Measurements from ENCODE around the gene IDUA.

IDUA gene

DNA sequence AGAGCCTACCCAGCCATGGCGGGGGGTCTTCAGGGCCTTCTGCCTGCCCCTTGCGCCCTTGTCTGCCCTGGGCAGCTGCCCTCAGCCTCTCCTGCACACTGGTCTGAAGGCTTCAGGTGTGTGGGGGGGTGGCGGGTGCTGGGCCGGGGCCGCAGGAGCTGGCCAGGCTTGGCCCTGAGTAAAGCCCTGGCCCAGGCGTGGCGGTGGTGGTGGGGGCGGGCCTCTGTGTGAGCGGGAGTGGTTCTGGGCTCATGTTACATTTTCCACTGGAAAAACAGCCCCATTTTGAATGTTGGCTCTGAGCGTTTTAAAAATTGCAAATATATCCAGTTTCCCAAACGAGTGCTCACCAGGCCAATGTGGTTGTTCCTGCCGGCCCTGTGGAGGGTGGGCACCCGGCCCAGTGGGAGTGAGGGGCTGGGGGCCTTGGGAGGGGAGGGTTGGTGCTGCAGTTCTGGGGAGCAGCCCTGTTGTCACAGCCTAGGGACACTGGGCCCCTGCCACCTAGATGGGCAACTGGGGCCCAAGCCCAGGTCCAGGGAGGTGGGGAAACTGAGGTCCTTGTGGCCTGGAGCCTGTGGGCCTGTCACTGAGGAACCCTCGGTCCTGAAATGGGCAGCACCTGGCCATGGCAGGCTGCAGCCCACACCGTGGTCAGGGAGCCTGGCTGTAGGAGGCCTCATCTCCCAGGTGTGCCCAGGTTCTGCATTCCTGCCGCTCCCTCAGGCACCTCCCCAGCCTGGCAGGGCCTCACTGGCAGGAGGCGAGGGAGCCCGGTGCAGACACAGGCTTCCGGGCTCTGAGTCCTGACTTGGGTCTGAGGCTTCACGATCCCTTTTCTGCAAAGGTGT is 52.9 kb downstream of the IDUA start:
- TF ChIP-seq, protein P1, sequence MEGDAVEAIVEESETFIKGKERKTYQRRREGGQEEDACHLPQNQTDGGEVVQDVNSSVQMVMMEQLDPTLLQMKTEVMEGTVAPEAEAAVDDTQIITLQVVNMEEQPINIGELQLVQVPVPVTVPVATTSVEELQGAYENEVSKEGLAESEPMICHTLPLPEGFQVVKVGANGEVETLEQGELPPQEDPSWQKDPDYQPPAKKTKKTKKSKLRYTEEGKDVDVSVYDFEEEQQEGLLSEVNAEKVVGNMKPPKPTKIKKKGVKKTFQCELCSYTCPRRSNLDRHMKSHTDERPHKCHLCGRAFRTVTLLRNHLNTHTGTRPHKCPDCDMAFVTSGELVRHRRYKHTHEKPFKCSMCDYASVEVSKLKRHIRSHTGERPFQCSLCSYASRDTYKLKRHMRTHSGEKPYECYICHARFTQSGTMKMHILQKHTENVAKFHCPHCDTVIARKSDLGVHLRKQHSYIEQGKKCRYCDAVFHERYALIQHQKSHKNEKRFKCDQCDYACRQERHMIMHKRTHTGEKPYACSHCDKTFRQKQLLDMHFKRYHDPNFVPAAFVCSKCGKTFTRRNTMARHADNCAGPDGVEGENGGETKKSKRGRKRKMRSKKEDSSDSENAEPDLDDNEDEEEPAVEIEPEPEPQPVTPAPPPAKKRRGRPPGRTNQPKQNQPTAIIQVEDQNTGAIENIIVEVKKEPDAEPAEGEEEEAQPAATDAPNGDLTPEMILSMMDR (IDR thresholded peaks at IDR 0.05; ENCODE audit: insufficient read depth, low read length, missing control alignments) = no peak
- H3K4me3 ChIP-seq (ENCODE audit: low read depth, low read length) = no peak overlapping the region
- CTCF ChIA-PET = no interaction called here
- POLR2A ChIA-PET = no interaction called here
- DNase-seq (ENCODE audit: low read depth, low spot score) = no peak

DNA sequence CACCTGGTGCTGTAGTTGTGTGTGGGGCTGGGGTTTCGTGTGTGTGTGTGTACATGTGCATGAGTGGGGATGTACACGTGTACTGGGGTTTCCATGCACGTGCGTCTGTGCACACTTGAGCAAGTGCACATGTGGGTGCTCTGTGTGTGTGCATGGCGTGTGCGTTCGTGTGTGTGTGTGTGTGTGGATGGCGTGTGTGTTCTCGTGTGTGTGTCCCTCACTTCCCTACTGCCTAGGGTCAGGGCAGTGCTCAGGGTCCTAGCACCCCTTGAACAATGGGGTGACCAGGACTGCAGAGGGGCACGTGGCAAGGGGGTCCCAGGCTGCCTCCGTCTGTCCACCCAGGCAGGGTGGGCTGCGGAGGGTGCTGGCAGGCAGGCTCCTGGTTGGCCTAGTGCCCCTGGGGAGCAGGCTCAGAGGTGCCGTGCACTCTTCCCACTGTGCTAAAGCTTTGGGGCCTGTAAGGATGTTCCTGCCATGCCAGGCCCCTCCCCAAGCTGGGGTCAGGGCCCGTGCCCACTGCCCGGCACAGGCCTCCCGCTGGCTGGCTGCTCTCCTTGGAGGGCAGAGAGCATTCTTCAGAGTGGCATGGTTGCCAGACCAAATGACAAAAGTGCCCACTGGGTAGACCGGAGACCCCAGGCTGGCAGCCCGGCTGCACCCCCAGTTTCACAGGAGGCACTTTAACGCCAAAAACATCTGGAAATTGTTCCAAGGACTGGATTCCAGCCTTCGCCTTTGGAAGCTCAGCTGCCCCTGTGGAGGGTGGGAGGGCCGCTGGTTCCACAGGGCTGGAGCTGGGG is 53.7 kb downstream of the IDUA start:
- TF ChIP-seq, protein P1 (IDR thresholded peaks at IDR 0.05; ENCODE audit: insufficient read depth, low read length, missing control alignments) = no peak
- CTCF ChIA-PET = no interaction called here
- no peak for DNase-seq (ENCODE audit: low read depth, low spot score)
- no peak overlapping the region for H3K4me3 ChIP-seq (ENCODE audit: low read depth, low read length)
- POLR2A ChIA-PET = no interaction called here

DNA sequence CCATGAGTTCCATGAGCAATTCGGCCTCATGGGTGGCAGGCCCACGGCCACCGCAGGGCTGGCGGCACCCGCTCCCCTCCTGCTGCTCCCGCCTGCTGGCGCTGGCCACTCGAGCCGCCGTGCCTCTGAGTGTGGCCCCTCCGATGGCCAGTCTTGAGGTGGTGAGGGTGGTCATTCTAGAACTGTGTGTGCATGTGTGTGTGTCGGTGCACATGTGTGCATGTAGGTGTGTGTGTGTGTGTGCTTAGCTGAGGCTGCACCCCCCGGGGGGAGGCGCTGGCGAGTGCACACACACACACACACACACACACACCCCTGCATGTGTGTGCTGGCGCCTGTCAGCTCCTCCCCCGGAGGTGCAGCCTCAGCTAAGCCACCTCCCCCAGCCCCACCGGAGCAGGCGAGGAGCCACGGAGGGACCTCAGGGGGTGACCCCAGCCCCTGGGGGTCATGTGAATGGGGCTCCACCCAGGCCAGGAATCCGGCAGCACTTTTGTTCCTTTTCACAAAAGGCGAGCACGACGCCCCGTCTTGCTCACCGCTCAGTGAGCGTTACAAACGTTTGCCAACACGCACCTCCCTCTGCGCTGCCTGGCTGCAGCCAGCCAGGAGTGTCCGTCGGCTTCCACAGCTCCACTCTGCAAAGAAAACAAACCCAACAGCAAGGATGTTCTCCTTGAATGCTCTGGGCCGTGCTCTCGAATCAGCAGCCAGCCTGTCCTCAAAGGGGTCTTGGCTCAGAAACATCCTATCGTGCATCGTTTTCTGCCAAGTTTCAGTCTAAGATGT is 54.5 kb downstream of the IDUA start:
- DNase-seq (ENCODE audit: low read depth, low spot score) = no peak
- CTCF ChIA-PET = no interaction called here
- POLR2A ChIA-PET = no interaction called here
- H3K4me3 ChIP-seq (ENCODE audit: low read depth, low read length) = no peak overlapping the region
- TF ChIP-seq, protein P1 (IDR thresholded peaks at IDR 0.05; ENCODE audit: insufficient read depth, low read length, missing control alignments) = no peak

DNA sequence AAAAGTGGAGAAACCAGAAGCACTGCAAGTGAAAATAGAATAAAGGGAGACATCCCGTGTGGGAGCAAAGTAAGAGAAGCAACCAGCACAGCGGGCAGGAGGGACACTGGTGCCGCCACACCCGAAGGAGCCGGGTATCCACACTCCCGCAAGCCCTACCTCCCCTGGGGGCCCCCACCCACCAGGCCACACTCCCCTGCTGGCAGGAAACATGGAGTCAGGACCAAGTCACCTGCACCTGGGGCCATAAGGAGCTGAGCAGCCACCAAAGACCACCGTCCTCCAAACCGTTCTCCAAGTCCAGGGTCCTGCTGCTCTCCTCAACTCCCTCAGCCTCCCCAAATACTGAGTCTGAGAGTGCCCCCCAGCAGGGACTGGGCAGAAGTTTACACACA is 55.1 kb downstream of the IDUA start:
- ChIA-PET POLR2A (no interaction called here), CTCF (no interaction called here)
- no peak for DNase-seq (ENCODE audit: low read depth, low spot score)

DNA sequence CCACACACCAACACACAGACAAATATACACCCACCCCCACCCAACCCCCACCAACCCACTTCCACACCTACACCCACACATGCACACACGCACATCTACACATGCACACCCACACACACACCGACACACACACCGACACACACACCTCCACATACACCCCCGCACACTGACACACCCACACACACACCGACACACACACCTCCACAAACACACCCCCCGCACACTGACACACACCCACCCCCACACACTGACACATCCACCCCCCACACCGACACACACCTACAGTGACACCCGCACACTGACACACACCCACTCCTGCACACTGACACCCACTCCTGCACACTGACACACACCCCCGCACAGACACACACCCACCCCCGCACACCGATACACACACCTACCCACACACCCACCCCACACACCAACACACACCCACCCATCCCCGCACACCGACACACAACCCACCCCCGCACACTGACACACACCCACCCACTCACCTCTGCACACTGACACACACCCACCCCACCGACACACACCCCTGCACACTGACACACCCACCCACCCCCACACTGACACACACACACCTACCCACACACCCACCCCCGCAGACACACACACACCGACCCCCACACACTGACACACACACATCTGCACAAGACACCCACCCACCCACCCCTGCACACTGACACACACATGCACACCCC is 55.7 kb downstream of the IDUA start:
- CTCF ChIA-PET = no interaction called here
- no peak for DNase-seq (ENCODE audit: low read depth, low spot score)
- no peak overlapping the region for H3K4me3 ChIP-seq (ENCODE audit: low read depth, low read length)
- POLR2A ChIA-PET = no interaction called here
- TF ChIP-seq, protein P1 (IDR thresholded peaks at IDR 0.05; ENCODE audit: insufficient read depth, low read length, missing control alignments) = no peak

More for the DNA sequence above, 55.1 kb downstream of the IDUA start:
- TF ChIP-seq, protein P1 (IDR thresholded peaks at IDR 0.05; ENCODE audit: insufficient read depth, low read length, missing control alignments) = no peak
- H3K4me3 ChIP-seq (ENCODE audit: low read depth, low read length) = no peak overlapping the region
